SH-SY5Y (cell line): ENCODE data around the gene USP32.

Source experiments
- GATA2 ChIP-seq: IDR thresholded peaks from 2 replicates; pipeline ENCODE4 v1.6.1; 2011; ENCODE audit warnings: mild to moderate bottlenecking, low read depth, low read length
- GATA3 ChIP-seq: IDR thresholded peaks from 2 replicates; pipeline ENCODE4 v1.6.1; 2011; ENCODE audit warnings: low read depth, mild to moderate bottlenecking, low read length, moderate library complexity

Gene USP32

GRCh38 chr17:60258313-60258712 is 133.6 kb downstream of the USP32 start:
- TF ChIP-seq GATA3 (no peak), GATA2 (no peak)

GRCh38 chr17:60256174-60256573 is 135.8 kb downstream of the USP32 start:
- no peak for TF ChIP-seq GATA3
- no peak for TF ChIP-seq GATA2

GRCh38 chr17:60253048-60253447 is 138.9 kb downstream of the USP32 start:
- TF ChIP-seq GATA2 (no peak), GATA3 (no peak)

GRCh38 chr17:60252459-60252858 is 139.5 kb downstream of the USP32 start:
- TF ChIP-seq GATA2 (no peak), GATA3 (no peak)

GRCh38 chr17:60249290-60249826 is 142.6 kb downstream of the USP32 start:
- no peak for TF ChIP-seq GATA2
- no peak for TF ChIP-seq GATA3

GRCh38 chr17:60248618-60249289 is 143.2 kb downstream of the USP32 start:
- no peak for TF ChIP-seq GATA2
- TF ChIP-seq GATA3 = no peak

GRCh38 chr17:60247836-60248461 is 144.0 kb downstream of the USP32 start:
- no peak for TF ChIP-seq GATA3
- TF ChIP-seq GATA2 = no peak

GRCh38 chr17:60244656-60245055 is 147.3 kb downstream of the USP32 start:
- TF ChIP-seq GATA3 = no peak
- TF ChIP-seq GATA2 = no peak

GRCh38 chr17:60240290-60240689 is 151.6 kb downstream of the USP32 start:
- no peak for TF ChIP-seq GATA2
- no peak for TF ChIP-seq GATA3

- TF ChIP-seq GATA2 (no peak), GATA3 (no peak)
These were observed 160.2 kb downstream of the USP32 start for GRCh38 chr17:60231691-60232090.

GRCh38 chr17:60231234-60231633 is 160.7 kb downstream of the USP32 start:
- TF ChIP-seq GATA3 (no peak), GATA2 (no peak)

- TF ChIP-seq GATA3 (no peak), GATA2 (no peak)
These were observed 161.6 kb downstream of the USP32 start for GRCh38 chr17:60230358-60230757.

- TF ChIP-seq GATA3 = no peak
- no peak for TF ChIP-seq GATA2
These were observed 162.6 kb downstream of the USP32 start for GRCh38 chr17:60229188-60229802.

GRCh38 chr17:60224064-60224463 is 167.9 kb downstream of the USP32 start:
- TF ChIP-seq GATA3 (no peak), GATA2 (no peak)

- no peak for TF ChIP-seq GATA3
- no peak for TF ChIP-seq GATA2
These were observed 168.5 kb downstream of the USP32 start for GRCh38 chr17:60223456-60223855.
